Pulmonary artery endothelial cell (primary cell): ENCODE data around the gene WDFY2. TPM values are rescaled to one million over a fixed set of nuclear protein-coding genes. Genes with fewer than 3 reads are reported as not detected.

Experiments used
- DNase-seq: peaks from one replicate; pipeline ENCODE4 v3.0.0-alpha.2; 2011; ENCODE audit warnings: low read depth, low spot score
- total RNA-seq: library from RNA; depleted of rRNA; stranded (reverse); fragments of >200 nt; gene quantifications from 2 replicates; pipeline ENCODE4 v1.2.3, GENCODE V29; 2014

The WDFY2 gene
- total RNA-seq, 1 donor from 2014 or later, result 1.7 TPM

DNA sequence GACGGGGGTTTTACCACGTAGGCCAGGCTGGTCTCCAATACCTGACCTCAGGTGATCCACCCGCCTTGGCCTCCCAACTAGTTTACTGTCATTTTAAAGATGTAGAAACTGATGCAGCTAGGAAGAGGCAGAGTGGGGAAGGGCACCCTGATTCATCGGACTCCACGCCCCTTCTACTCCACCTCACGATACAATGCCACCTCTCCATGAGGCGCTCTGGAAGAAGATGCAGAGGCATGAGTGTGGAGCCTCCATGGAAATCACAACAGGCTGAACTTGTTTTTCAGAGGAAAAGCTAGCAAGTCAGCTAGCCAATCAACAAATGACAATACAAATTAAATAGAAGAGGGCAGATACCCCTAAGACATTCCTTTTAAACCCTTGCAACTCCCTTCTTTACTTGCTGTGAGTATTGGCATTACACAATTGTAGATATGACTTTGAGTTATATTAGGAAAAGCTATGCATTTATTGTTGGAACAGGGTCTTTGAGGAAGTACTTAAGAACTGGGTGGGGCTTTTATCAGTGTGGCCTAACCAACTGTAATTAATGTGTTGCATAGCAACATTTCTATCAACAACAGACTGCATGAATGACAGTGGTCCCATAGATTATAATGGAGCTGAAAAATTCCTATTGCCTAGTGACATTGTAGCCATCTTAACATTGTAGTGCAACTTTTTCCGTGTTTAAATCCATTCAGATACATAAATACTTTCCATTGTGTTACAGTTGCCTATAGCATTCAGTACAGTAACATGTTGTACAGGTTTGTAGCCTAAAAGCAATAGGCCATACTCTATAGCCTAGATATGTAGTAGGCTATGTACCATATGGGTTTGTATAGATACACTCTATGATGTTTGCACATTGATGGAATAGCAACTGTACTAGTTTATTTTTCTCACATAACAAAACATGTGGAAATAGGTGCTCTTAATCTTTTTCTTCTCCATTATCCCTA is 17.6 kb downstream of the WDFY2 start:
- DNase-seq, result no peak

DNA sequence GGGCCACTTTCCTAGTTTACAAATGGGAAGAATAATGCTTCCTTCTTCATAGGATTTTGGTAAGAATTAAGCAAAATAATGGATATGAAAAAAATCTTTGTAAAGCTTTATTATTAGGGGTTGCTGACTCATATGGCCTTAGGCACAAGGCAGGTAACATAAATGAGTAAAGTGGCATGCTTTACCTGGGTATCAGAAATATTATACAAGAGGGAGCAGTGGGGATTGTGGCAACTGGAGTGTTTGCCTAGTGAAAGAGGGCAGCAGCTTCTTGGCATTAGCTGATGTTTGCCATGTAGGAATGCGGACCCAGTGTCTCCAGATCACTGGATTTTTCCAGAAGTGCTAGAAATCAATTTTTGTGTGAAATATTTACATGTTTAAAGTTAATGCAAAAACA is 19.5 kb downstream of the WDFY2 start:
- DNase-seq, result no peak

DNA sequence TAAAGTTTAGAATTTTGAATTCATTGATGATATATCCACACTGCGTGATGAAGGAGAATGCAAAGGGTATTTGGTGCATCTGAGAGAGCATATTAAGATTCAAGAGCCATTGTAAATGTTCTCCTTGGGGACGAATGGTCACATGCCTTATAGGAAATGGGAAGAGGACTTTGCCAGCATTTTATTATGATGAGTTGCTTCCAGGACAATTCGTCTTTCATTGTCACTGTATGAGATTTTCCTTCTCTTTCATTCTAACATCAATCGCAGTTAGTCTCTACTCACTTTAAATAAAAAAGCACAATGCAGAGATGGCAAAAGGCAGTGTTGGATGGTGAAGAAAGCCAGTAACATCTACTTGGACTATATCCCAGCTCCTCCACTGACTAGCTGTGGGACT is 21.4 kb downstream of the WDFY2 start:
- no peak for DNase-seq

DNA sequence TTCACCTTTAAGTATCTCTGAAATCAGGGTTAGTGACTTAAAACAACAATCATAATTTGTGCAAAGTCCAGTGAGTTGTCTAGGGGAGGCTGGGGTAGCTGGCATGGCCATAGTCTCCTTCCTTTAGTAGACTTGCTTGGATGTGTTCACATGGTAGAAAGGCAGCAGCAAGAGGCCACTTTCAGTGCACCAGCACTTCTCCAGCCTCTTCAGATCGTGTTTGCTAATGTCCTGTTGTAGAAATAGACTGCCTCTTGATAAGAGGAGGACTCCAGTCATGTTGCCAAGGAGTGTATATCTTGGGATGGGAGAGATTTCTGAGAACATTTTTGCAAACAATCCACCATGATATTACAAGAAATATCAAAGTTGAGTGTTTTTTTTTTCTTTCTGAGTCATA is 22.9 kb downstream of the WDFY2 start:
- DNase-seq, result no peak

DNA sequence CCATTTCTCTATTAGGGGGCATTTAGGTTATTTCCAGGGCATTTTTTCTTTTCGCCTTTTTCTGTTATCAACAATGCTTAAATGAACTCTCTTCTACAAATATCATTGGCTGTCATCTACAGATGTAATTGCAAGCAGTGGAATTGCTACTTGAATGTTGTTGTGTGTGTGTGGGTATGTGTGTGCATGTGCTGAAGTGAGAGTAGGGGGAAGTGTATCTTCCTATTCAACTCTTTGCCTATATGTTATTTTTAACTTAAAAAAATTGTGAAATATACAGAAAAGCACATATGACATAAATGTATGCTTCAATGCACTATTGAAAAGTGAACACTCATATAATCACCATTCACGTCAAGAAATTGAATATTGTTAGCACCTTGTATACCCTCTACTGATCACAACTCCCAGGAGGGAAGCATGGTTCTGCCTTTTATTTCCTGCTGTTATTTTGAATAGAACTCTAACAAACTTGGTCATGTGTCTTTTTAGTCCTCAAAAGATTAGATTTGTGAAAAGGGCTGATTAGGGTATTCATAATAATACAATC is 24.7 kb downstream of the WDFY2 start:
- DNase-seq, result no peak

DNA sequence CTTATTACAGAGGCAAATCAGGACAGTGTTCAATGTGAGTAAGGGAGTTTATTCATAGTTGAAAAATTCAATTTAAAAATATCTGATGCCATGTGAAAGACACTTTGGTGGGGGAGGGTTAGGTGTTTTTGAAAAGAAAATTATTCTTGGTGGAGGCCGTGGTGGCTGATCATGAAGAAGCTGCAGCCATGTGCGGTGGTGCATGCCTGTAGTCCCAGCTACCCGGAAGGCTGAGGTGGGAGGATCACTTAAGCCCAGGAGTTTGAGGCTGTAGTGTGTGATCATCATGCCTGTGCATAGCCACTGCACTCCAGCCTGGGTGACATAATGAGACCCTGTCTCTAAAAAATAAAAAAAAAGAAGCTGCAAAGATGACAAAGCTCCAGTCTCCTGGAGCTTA is 28.6 kb downstream of the WDFY2 start:
- DNase-seq, result no peak

DNA sequence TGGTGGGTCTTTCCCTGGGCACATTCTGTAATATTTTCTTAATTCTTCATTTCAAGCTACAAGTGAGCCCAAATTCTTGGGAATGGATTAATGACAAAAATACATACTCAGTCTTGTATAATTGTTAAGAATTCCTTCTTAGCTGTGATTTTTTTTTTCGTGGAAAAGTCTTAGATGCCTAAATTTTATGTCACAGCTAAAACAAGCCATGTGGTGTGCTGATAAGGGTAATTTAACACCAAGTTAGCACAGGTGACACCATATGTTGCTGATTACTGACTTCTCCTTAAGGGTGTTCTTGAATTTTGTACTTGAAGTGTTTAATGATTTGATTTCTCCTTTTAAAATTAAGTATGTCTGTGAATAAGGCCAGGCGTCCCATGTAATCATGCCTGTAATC is 29.3 kb downstream of the WDFY2 start:
- no peak for DNase-seq

DNA sequence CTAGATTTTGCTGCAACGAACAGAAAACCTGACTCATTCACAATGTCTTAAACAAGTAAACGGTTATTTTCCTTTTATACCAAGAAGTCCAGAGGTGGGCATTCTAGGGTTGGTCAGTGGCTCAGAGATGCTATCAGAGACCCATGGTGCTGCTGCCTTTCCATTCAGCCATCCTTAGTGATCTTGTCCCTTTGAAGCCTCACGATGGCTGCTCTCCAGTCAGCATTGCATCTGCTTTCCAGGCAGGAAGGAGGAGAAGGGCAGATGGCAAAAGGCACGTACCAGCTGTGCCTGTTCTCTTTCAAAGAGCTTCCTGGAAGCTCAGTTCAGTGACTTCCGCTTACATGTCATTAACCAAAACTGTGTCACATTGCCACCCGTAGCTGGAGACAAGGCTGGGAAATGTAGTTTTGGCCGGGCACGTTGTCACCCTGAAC is 30.1 kb downstream of the WDFY2 start:
- no peak for DNase-seq

DNA sequence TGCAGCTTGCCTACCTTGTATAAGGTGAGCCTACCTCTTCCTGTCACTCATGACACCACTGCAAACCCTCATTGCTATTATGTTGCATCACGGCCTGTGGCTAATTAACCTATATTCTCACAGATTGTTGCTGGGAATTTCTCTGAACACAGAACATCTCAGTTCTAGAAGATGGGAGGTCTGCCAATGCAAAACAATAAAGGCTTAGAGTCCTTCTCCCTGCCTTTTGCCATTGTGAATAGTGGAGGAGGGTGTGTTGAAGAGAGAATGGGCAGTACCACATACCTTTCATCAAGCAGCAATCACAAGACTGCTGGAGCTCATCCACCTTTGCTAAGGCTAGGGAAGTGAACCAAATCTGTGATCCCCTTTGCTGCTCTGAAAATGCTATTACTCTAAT is 34.4 kb downstream of the WDFY2 start:
- no peak for DNase-seq

DNA sequence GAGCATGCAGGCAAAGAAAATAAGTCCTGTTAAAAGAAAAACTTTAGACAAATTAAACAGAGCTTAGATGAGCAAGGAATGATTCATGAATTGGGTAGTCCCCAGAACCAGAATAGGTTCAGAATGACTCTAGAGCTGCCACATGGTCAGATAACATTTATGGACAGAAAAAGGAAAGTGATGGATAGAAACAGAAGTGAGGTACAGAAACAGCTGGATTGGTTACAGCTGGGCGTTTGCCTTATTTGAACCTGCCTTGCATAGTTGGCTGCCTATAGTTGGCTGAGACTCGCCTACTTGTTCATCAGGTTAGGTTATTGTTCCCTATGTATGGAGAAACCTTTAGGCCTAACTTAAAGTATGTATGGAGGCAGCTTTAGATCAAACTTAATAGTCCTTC is 35.4 kb downstream of the WDFY2 start:
- DNase-seq, result no peak

DNA sequence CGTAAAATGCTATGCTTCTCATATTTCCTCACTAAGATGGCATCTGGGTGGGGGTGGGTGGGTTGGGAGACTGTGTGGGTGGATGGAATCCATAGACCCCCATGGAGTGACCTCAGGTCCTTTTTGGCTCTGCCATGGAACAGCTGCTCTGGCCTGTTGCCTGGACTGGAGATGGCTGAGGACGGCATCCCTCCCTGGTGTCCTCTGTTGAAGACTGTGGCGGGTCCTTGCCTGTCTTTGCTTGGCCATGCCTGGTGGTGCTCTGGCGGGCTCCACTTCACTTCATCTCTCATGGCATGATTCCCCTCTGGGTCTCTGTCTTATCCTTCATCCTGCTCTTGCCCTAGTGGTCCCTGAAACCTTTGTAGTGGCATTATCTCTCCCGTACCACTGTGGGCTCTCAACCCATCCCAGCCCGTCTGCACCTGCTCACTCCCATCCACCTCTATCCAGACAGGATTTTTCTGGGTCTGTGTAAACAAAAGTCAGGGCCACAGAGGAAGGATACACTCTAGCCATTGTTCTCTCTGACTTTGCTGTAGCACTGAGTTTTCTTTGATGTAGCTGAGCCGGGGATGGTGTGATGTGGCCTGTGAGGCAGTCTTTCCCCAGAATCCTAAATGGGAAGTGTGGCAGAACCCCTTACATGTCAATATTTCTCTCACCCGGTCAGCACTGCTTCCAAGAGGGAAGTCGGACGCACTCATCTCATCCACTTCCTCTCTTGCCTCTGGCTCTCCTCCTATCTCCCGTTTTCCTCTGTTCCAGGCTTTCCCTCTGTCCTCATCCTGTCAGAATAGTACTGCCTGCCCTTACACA is 36.1 kb downstream of the WDFY2 start:
- DNase-seq, result no peak

DNA sequence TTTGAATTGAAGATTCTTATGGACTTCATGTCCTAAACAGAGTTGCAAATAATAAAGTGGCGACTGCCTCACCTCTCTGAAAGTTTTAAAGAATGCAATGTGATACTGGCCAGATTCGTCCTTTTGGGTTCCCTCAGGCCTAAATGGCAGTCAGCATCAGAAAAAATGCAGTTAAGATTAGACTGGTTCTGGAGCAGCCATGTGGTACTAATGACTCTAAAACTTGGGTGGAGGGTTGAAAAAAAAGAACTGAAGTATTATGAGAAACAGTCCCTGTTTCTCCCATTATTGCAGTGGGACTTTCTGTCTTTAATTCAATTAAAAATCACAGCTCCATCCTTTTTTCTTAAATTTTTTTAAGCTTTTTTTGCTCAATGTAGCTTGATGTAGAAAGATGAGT is 37.3 kb downstream of the WDFY2 start:
- no peak for DNase-seq

DNA sequence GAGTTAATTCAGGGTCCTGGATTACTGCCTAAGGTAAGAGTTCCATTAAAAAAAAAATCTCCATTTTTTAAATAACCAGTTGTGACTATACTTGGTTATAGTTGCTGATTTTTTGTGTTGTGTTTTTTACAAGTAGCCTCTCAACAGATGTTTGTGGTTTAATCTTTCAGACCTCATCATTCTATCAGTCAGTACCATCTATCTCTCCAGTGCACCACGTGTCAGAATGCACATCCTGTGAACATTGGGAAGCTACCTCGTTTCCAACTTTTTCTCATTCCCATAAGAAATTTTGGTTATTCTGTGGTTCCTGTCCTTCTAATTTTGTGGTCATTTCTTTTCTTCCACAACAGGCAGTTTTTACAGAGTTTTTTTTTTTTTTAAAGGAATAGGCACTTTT is 39.2 kb downstream of the WDFY2 start:
- no peak for DNase-seq

DNA sequence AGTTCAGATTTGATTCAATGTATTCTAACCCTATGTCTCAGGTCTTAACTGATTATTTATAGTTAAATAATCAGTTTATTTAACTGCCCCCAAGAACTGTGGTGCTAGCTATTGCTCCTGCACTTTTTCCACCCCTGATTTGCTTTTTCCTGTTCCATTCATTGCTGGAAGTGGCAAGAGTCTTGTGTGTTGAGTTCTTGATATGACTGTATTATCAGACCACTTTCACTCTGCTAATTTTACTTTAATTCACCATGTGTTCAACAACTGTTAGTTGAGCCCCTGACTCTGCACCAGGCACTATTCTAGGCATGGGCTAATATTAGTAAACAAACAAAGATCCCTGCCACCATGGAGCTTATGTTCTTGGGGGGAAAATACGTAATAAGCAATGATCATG is 39.9 kb downstream of the WDFY2 start:
- DNase-seq, result no peak

DNA sequence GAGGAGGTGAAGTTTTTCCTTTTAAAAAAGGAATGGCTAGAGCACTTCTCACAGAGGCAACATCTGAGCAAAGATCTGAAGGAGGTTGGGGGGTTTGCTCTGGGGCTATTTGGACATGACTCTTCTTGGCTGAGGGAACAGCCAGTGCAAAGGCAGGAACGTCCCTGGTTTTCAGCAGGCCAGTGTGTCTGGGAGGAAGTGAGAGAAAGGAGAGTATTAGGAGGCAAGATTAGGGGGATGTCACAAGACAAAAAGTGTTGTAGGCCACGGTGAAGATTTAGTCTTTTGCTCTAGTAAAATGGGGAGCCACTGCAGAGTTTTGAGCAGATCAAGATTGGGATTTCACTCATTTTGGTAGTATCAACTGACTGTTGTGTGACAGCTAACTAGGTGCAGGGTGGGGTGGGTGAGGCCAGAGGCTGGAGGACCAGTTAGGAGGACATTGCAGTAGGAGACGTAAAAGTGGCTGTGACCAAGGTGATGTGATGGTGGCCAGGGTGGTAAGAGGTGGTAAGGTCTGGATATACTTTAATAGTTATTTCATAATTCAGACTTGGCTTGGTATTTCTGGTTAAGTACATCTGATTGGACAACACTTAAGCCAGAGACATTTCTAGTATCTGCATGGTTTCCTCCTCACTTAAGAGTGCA is 40.6 kb downstream of the WDFY2 start:
- DNase-seq, result no peak

DNA sequence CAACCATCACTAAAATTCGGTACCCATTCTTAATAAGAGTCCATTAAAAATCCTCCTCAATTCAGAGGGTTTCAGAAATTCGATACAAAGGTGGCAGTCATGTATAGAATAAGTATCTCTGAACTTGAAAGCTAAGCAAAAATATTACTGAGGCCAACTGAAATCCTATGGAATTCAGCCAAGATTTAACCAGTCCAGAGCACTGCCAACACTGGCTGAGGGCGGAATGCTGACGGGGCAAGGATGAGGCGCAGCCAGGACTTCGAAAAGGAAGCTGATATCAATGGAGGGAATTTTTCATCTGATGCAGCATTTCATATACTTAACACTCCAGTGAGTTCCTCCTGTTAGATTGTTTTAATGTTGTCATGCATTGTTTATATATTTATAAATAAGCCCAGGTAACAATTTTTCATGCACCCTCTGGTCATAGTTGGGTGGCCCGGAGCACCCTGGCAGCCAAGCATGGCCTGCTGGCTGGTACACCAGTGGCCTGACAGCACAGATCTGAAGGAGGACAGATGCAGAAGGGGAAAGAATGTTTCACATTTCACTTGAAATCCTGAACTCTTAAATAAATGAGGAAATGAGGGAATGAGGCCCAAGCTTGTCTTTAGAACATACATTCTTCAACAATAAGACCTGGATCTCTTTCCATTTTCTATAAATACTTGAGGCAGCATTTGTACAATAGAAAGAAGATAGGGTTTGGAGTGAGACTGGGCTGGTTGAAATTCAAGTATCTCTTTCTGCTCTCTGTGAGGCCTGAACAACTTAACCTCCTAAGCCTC is 41.5 kb downstream of the WDFY2 start:
- DNase-seq, result no peak

DNA sequence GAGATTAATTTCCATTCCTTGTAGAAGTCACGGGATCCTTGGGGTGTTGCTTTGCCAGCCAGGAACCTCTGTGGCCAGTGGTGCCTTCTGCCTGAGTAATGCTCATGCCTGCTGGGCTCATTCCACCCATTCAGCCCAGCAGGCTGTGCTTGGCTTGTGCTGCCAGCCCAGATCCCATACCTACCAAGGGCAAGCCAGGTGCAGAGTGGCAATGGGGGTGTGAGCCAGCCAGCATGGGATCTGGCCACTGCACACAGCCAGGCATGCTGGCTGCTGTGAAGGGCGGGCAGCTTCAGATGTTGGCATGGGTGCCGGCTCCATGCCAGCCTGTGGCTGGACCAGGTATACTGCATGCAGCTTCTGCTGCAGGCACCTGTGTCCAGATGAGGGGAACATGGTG is 42.5 kb downstream of the WDFY2 start:
- DNase-seq, result no peak

DNA sequence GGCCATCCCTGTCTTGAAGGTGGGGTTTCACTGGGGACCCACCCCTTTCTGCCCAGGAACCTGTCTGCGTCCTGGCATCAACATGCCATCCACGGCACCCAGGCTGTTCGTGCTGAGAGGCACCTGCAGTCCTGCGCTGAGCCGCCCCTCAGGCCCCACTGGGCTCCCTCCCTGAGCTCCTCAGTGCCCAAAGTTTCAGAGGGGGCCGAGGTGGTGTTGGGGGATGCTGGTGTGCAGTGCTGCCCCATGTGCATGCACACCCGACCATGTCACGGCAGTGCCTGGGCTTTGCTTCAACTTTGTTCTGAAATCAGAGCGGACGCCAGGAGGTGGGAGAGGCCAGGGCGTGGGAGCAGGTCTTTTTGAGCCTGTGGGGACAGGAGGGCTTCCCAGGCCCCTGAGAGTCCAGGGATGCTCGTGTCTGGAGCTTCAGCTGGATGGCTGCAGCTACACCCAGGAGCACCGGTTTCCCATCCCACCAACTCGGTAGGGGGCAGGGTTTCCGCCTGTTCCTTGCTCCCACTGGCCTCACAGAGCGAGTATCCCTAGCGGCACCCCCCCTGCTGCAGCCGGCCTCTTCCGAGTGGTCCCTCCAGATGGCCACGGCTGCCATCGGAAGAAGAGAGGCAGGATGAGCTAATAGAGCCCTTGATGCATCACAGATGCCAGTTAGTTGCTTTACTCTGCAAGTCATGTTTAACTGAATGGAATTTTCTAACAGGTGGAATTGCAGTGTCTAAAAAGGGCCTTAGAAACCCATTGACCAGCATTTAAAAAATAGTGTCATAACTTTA is 44.0 kb downstream of the WDFY2 start:
- DNase-seq, result no peak

DNA sequence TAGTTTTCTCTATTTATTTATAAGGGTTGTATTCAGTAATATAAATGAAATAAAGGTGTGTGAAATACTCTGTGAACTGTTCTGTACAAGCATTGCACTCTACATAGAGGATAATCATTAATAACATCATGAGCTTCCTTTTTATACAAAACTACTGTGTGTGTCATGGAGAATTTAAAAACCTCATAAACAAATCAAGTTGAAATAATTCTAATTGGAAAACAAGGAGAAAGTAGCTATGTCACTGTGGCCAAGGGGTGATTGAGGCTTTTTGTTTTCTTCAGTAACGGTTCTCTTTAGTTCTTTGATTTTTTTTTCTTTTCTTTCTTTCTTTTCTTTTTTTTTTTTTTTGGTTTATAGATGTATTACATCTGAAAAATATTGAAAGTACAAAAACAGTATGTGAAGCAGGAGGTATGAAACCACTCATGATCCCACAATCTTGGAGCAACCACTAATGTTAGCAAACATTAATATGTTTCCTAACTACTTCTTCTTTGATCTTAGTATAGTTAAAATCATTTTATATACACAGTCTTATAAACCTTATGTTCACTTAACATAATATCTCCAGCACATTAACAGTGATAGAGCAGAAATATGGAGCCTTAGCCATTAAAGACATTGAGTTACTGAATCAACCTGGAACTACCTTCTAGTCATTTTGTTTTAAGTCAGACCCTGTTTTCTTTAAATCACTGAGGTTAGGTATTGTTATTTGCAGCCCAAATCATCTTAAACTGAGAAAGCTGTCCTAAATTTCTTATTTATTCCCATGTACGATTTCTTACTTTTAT is 45.4 kb downstream of the WDFY2 start:
- DNase-seq, result no peak
